Neural cell (in vitro differentiated cells): Measurements from ENCODE around the gene CPSF4L. TPM values are rescaled to one million over a fixed set of nuclear protein-coding genes. Genes with fewer than 3 reads are reported as not detected.
A peak's percentile ranks its signal among the peaks of the same experiment; 100 is the strongest.

Experiments
- H2AFZ ChIP-seq: fragments of 200-600, 300-800 bp; sonication (generic), shearing (Covaris generic); 2 replicates; pipeline ENCODE4 v1.6.0; 2014; ENCODE audit warnings: low read depth, mild to moderate bottlenecking, antibody characterized with exemption, low read length, moderate library complexity
- H3F3A ChIP-seq: fragments of 200-600 bp; shearing (Covaris generic); 2 replicates; pipeline ENCODE4 v1.6.1; 2016; ENCODE audit warnings: mild to moderate bottlenecking, moderate library complexity, mixed read lengths, antibody characterized with exemption, low read length; ENCODE audit not compliant: insufficient read depth, poor library complexity, severe bottlenecking
- H3K27ac ChIP-seq: fragments of 200-600, 300-800 bp; sonication (generic), shearing (Covaris generic); 2 replicates; pipeline ENCODE4 v1.5.1; 2014; ENCODE audit warnings: mild to moderate bottlenecking, low read length, moderate library complexity
- H3K27me3 ChIP-seq: fragments of 300-800, 200-600 bp; sonication (generic), shearing (Covaris generic); 2 replicates; pipeline ENCODE4 v1.6.0; 2014; ENCODE audit warnings: mild to moderate bottlenecking, low read depth, low read length, moderate library complexity; ENCODE audit not compliant: insufficient read depth
- H3K36me3 ChIP-seq: fragments of 300-800, 200-600 bp; sonication (generic), shearing (Covaris generic); 2 replicates; pipeline ENCODE4 v1.5.1; 2014; ENCODE audit warnings: mild to moderate bottlenecking, antibody characterized with exemption, low read length, moderate library complexity; ENCODE audit not compliant: insufficient read depth
- H3K4me2 ChIP-seq: fragments of 300-800, 200-600 bp; sonication (generic), shearing (Covaris generic); 2 replicates; pipeline ENCODE4 v1.6.0; 2014; ENCODE audit warnings: mild to moderate bottlenecking, low read length
- H3K4me3 ChIP-seq: fragments of 300-800, 200-600 bp; sonication (generic), shearing (Covaris generic); 2 replicates; pipeline ENCODE4 v1.5.1; 2014; ENCODE audit warnings: mild to moderate bottlenecking, low read length, moderate library complexity
- H3K79me2 ChIP-seq: fragments of 200-600 bp; shearing (Covaris generic); replicated peaks from 2 replicates; pipeline ENCODE4 v1.6.0; 2014; ENCODE audit warnings: mild to moderate bottlenecking, low read length, moderate library complexity; ENCODE audit not compliant: insufficient read depth
- H3K9ac ChIP-seq: fragments of 300-800, 200-600 bp; sonication (generic), shearing (Covaris generic); 2 replicates; pipeline ENCODE4 v1.6.1; 2016; ENCODE audit warnings: mild to moderate bottlenecking, low read length, mixed read lengths
- H3K9me2 ChIP-seq: fragments of 200-600 bp; shearing (Covaris generic); 2 replicates; pipeline ENCODE4 v1.6.1; 2016; ENCODE audit warnings: mild to moderate bottlenecking, low read length, mixed read lengths; ENCODE audit not compliant: insufficient read depth
- H3K9me3 ChIP-seq: fragments of 200-600, 300-800 bp; sonication (generic), shearing (Covaris generic); 2 replicates; pipeline ENCODE4 v1.6.1; 2016; ENCODE audit warnings: mild to moderate bottlenecking, mixed run types, low read length, moderate library complexity, mixed read lengths
- H4K20me1 ChIP-seq: fragments of 200-600 bp; shearing (Covaris generic); 2 replicates; pipeline ENCODE4 v1.6.1; 2016; ENCODE audit warnings: mild to moderate bottlenecking, mixed run types; ENCODE audit not compliant: insufficient read depth
- EP300 ChIP-seq: fragments of 450-650 bp; conservative IDR thresholded peaks from 2 replicates; pipeline ENCODE4 v1.6.1; 2014; ENCODE audit warnings: antibody characterized with exemption, mild to moderate bottlenecking, moderate library complexity; ENCODE audit not compliant: poor library complexity, severe bottlenecking
- EZH2 ChIP-seq: fragments of 200-600, 300-800 bp; shearing (Covaris generic), sonication (generic); IDR thresholded peaks from 2 replicates; pipeline ENCODE4 v1.6.1; 2014; ENCODE audit warnings: antibody characterized with exemption, low read length, borderline replicate concordance, mild to moderate bottlenecking; ENCODE audit not compliant: insufficient read depth, poor library complexity, severe bottlenecking
- MXI1 ChIP-seq: fragments of 450-650 bp; conservative IDR thresholded peaks from 2 replicates; pipeline ENCODE4 v1.6.1; 2014; ENCODE audit warnings: antibody characterized with exemption, mild to moderate bottlenecking; ENCODE audit not compliant: poor library complexity, severe bottlenecking
- POLR2AphosphoS5 ChIP-seq: IDR thresholded peaks from 2 replicates; pipeline ENCODE4 v1.6.1; 2012
- RAD21 ChIP-seq: fragments of 450-650 bp; conservative IDR thresholded peaks from 2 replicates; pipeline ENCODE4 v1.6.1; 2014; ENCODE audit warnings: antibody characterized with exemption, mild to moderate bottlenecking, moderate library complexity
- SMC3 ChIP-seq: fragments of 450-650 bp; conservative IDR thresholded peaks from 2 replicates; pipeline ENCODE4 v1.6.1; 2014; ENCODE audit warnings: antibody characterized with exemption, mild to moderate bottlenecking, moderate library complexity; ENCODE audit not compliant: poor library complexity
- TAF1 ChIP-seq: IDR thresholded peaks from 2 replicates; pipeline ENCODE4 v1.6.1; 2012; ENCODE audit warnings: low read depth
- polyA plus RNA-seq: library from polyadenylated mRNA; depleted of rRNA; stranded (reverse); fragments of >200 nt; gene quantifications from 2 replicates; pipeline ENCODE4 v1.2.3, GENCODE V29; 2014
- TF ChIP-seq, protein P1 (sequence below): fragments of 450-650 bp; IDR thresholded peaks from 2 replicates; pipeline ENCODE4 v1.5.1; 2014; ENCODE audit warnings: antibody characterized with exemption, mild to moderate bottlenecking, moderate library complexity; ENCODE audit not compliant: poor library complexity, severe bottlenecking
- TF ChIP-seq, protein P2 (sequence below): IDR thresholded peaks from 2 replicates; pipeline ENCODE4 v1.6.1; 2012; ENCODE audit warnings: borderline replicate concordance

Gene CPSF4L
- polyA plus RNA-seq, 1 donor from 2014 or later: not detected

DNA sequence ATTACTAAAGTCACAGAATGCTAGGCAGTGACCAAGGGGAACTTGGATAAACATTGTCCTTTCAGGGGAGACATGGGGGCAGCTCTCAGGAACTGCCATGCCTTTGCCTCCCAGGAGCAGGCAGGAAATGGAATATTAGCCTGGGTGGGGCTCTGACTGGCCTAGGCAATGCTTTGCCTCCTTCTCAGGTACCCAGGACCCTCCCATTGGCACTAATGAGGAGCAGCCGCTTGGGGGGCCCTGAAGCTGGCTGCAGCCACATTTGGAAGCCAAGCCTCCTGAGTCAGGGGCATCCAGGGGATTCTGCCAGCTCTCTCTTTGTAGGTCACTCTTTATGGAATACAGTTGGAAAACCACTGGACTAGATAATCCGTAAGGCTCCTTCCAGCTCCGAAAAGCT lies 5.5 kb downstream of the CPSF4L start:
- Histone ChIP-seq H3K9me2 (no peaks in the 10 kb centered on the region), H3K4me3 (no peak overlapping the region), H4K20me1 (no peaks in the 10 kb centered on the region), H3F3A (no peaks in the 10 kb centered on the region), H3K79me2 (no peaks in the 10 kb centered on the region), H2AFZ (no peak overlapping the region), H3K27me3 (no peaks in the 10 kb centered on the region), H3K9ac (no peak overlapping the region), H3K4me2 (no peak overlapping the region), H3K36me3 (no peaks in the 10 kb centered on the region), H3K27ac (no peak overlapping the region), H3K9me3 (no peaks in the 10 kb centered on the region)
- no peak for TF ChIP-seq SMC3
- TF ChIP-seq EP300: no peak

DNA sequence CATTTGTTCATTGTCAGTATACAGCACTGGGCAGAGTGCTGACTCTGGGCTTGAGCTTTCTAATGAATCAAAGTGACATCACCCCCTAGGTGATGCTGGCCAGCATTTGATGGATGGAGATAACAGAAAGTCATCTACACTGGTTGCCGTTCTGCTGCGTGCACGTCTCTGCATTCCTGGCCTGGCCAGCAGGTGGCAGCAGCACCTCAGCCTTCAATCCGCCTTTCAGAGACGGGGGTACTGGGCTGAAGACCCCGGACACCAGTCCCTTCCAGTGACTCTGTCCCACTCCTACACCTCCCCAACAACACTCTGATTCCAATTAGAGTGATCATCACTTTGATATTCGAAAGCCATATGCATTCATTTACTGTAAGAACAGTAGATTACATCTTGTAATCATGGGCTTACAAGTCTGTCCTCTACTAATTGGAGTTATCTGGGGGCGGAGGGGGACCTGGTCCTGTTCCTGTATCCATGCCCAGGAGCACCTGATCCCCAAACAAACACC lies 6.0 kb downstream of the CPSF4L start:
- H4K20me1 ChIP-seq: no peaks in the 10 kb centered on the region
- no peaks in the 10 kb centered on the region for H3K27me3 ChIP-seq
- no peak overlapping the region for H2AFZ ChIP-seq
- H3K36me3 ChIP-seq: no peaks in the 10 kb centered on the region
- H3K4me2 ChIP-seq: no peak overlapping the region
- H3K9me2 ChIP-seq: no peaks in the 10 kb centered on the region
- H3K9me3 ChIP-seq: no peaks in the 10 kb centered on the region
- H3K27ac ChIP-seq: no peak overlapping the region
- no peak overlapping the region for H3K4me3 ChIP-seq
- no peak overlapping the region for H3K9ac ChIP-seq
- peak; percentile 99 for TF ChIP-seq RAD21
- TF ChIP-seq TAF1: no peak
- TF ChIP-seq, protein P1, sequence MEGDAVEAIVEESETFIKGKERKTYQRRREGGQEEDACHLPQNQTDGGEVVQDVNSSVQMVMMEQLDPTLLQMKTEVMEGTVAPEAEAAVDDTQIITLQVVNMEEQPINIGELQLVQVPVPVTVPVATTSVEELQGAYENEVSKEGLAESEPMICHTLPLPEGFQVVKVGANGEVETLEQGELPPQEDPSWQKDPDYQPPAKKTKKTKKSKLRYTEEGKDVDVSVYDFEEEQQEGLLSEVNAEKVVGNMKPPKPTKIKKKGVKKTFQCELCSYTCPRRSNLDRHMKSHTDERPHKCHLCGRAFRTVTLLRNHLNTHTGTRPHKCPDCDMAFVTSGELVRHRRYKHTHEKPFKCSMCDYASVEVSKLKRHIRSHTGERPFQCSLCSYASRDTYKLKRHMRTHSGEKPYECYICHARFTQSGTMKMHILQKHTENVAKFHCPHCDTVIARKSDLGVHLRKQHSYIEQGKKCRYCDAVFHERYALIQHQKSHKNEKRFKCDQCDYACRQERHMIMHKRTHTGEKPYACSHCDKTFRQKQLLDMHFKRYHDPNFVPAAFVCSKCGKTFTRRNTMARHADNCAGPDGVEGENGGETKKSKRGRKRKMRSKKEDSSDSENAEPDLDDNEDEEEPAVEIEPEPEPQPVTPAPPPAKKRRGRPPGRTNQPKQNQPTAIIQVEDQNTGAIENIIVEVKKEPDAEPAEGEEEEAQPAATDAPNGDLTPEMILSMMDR: peak; percentile 99
- TF ChIP-seq SMC3: peak; percentile 99
- no peak for TF ChIP-seq EZH2
- TF ChIP-seq EP300: no peak
- H3K79me2 ChIP-seq: no peaks in the 10 kb centered on the region
- no peaks in the 10 kb centered on the region for H3F3A ChIP-seq

DNA sequence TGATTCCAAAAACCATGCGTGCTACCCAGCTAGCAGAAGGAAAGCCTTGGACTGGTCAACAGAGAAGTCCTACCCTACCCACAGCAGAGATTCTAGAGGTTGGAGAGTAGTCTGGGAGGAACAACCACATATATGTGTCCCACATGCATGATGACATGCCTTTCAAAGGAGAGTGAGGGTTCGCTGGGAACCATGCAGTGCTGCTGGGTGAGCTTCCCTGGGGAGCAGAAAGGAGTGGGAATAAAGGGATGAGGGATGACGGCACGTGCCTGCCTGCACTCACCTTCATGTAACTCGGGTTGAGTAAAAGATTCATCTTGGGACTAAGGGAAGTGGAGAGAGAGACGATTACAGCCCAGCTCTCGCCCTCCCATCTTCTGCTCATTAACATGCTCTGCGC lies 9.8 kb downstream of the CPSF4L start:
- Histone ChIP-seq H3K4me3 (no peak overlapping the region), H3F3A (no peaks in the 10 kb centered on the region), H3K27ac (no peak overlapping the region), H3K79me2 (no peaks in the 10 kb centered on the region), H3K9me3 (no peaks in the 10 kb centered on the region), H3K36me3 (no peaks in the 10 kb centered on the region), H3K27me3 (no peaks in the 10 kb centered on the region), H2AFZ (no peak overlapping the region), H4K20me1 (no peaks in the 10 kb centered on the region), H3K9ac (no peak overlapping the region), H3K9me2 (no peaks in the 10 kb centered on the region), H3K4me2 (no peak overlapping the region)
- TF ChIP-seq RAD21 (no peak), SMC3 (no peak), POLR2AphosphoS5 (no peak), EP300 (no peak), TAF1 (no peak), MXI1 (no peak), EZH2 (no peak)
- TF ChIP-seq, protein P1: no peak
- TF ChIP-seq, protein P2, sequence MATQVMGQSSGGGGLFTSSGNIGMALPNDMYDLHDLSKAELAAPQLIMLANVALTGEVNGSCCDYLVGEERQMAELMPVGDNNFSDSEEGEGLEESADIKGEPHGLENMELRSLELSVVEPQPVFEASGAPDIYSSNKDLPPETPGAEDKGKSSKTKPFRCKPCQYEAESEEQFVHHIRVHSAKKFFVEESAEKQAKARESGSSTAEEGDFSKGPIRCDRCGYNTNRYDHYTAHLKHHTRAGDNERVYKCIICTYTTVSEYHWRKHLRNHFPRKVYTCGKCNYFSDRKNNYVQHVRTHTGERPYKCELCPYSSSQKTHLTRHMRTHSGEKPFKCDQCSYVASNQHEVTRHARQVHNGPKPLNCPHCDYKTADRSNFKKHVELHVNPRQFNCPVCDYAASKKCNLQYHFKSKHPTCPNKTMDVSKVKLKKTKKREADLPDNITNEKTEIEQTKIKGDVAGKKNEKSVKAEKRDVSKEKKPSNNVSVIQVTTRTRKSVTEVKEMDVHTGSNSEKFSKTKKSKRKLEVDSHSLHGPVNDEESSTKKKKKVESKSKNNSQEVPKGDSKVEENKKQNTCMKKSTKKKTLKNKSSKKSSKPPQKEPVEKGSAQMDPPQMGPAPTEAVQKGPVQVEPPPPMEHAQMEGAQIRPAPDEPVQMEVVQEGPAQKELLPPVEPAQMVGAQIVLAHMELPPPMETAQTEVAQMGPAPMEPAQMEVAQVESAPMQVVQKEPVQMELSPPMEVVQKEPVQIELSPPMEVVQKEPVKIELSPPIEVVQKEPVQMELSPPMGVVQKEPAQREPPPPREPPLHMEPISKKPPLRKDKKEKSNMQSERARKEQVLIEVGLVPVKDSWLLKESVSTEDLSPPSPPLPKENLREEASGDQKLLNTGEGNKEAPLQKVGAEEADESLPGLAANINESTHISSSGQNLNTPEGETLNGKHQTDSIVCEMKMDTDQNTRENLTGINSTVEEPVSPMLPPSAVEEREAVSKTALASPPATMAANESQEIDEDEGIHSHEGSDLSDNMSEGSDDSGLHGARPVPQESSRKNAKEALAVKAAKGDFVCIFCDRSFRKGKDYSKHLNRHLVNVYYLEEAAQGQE: no peak
